HepG2 (cell line): Measurements from ENCODE around the gene SLC44A4.

Experiments
- CTCF ChIP-seq: sonication (generic); formaldehyde crosslinking; IDR thresholded peaks from 2 replicates; pipeline ENCODE4 v1.5.0; 2020; ENCODE audit warnings: mild to moderate bottlenecking, missing genetic modification reagents, moderate library complexity
- MAFK ChIP-seq, 2 experiments: IDR thresholded peaks in 1 of 2; conservative IDR thresholded peaks in 1 of 2; 2 replicates each; pipeline ENCODE4 v1.6.1; 2011; ENCODE audit warnings: improper control_type of control experiment in 2 of 2, low read length in 2 of 2
- NFYB ChIP-seq: sonication (generic); formaldehyde crosslinking; IDR thresholded peaks from 2 replicates; pipeline ENCODE4 v1.4.0; 2020; ENCODE audit warnings: missing genetic modification reagents
- PCBP2 ChIP-seq: fragments of 200-400 bp; formaldehyde crosslinking; optimal IDR thresholded peaks from 2 replicates; pipeline ENCODE3; 2018; ENCODE audit warnings: low read length, low read depth; ENCODE audit not compliant: poor library complexity, severe bottlenecking
- POLR2AphosphoS5 ChIP-seq: IDR thresholded peaks from 2 replicates; pipeline ENCODE4 v1.6.1; 2012; ENCODE audit warnings: low read depth, low read length
- PRDM4 ChIP-seq: sonication (generic); formaldehyde crosslinking; IDR thresholded peaks from 2 replicates; pipeline ENCODE4 v1.9.0; 2021; ENCODE audit warnings: missing genetic modification reagents, borderline replicate concordance
- ZNF367 ChIP-seq: sonication (generic); formaldehyde crosslinking; IDR thresholded peaks from 2 replicates; pipeline ENCODE4 v1.4.0; 2020; ENCODE audit warnings: missing genetic modification reagents, borderline replicate concordance

DNA sequence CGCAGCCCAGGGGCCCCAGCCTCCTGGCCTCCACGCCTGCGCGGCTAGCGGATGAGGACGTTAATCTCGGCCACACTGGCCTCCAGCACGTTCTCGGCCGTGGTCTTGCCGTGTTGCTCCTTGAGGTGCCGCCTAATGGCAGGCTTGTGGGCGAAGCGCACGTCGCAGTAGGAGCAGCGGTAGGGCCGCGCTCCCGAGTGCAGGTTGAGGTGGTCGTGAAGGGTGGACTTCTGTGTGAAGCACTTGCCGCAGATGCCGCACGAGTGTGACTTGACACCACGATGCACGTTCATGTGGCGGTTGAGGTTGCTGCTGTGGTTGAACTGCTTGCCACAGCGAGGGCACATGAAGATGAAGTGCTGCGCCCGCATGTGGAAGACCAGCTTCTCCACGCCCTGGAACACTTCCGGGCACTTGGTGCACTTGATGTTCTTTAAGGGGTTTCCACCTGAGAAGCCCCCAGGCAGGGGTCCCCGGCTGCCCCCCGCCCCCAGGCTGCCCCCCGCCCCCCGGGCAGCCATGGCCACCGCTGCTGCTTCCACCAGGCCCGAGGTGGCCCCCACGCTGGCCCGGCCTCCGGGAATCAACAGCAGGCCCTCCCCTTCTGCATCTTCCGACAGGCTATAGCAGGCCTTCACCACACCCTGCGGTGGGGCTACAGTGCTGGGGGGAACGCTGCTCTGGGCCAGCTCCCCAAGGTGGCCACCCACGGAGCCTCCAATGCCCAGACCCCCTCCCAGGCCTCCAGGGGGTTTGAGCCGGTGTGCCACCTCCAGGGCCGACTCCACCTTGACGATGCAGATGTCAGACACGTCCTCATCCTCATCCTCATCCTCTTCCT lies 21.3 kb upstream of the SLC44A4 start:
- TF ChIP-seq CTCF (CRISPR knock-in tag) (no peak), NFYB (no peak), ZNF367 (CRISPR knock-in tag) (no peak), PCBP2 (no peak), PRDM4 (CRISPR knock-in tag) (no peak), MAFK (conservative IDR thresholded peaks at IDR 0.05 in 1 of 2, IDR thresholded peaks at IDR 0.05 in 1 of 2; ENCODE audit: low read length in 2 of 2) (no peak), POLR2AphosphoS5 (no peak)
